Thyroid gland (tissue), 4 donors: ENCODE data around the gene ZBTB40. TPM values are rescaled to one million over a fixed set of nuclear protein-coding genes. Genes with fewer than 3 reads are reported as not detected.

Experiments used
- DNase-seq, 2 donors: peaks; one replicate each; pipeline ENCODE4 v3.0.0-alpha.2; 2019
- H3K27ac ChIP-seq, 3 donors: fragments of 200-600 bp; sonication (generic); 1 replicate in 2 of 3; 2 replicates in 1 of 3; pipeline ENCODE4 v1.5.1; 2016 to 2019; ENCODE audit warnings: mild to moderate bottlenecking in 1 of 3, moderate library complexity in 1 of 3
- H3K27me3 ChIP-seq: fragments of 200-600 bp; sonication (generic); one replicate; pipeline ENCODE4 v1.5.1; 2019
- H3K36me3 ChIP-seq, 2 donors: fragments of 200-600 bp; sonication (generic); one replicate each; pipeline ENCODE4 v1.5.1; 2016 to 2019
- H3K4me1 ChIP-seq, 2 donors: fragments of 200-600 bp; sonication (generic); one replicate each; pipeline ENCODE4 v1.5.1; 2017 to 2019
- H3K4me3 ChIP-seq, 3 donors: fragments of 200-600 bp; sonication (generic); replicated peaks in 1 of 3; 1 replicate in 2 of 3; 2 replicates in 1 of 3; pipeline ENCODE4 v1.5.1; 2016; ENCODE audit warnings: mild to moderate bottlenecking in 1 of 3
- H3K9me3 ChIP-seq: fragments of 200-600 bp; sonication (generic); one replicate; pipeline ENCODE4 v1.5.1; 2017
- POLR2A ChIP-seq, 2 donors: fragments of 450-650 bp; IDR thresholded peaks; one replicate each; pipeline ENCODE4 v1.6.1; 2017; ENCODE audit warnings: antibody characterized with exemption in 2 of 2, mild to moderate bottlenecking in 2 of 2, moderate library complexity in 1 of 2
- WGBS, 2 donors: methylation state at CpG; one replicate each; pipeline ENCODE4 v1.1.5; 2017; 5-methylcytosine and 5-hydroxymethylcytosine counted together
- intact Hi-C: fragments of 100-400 bp; cut with DNase I; formaldehyde crosslinking; loops from one replicate; pipeline ENCODE4 v1.15.1; 2023
- total RNA-seq, 4 donors: library from RNA; depleted of rRNA; stranded (reverse); fragments of >200 nt; gene quantifications; one replicate each; pipeline ENCODE4 v1.2.3, GENCODE V29; 2016
- TF ChIP-seq, protein P1 (sequence below), 6 experiments: fragments of 200-600 bp in 3 of 6; fragments of 450-650 bp in 3 of 6; sonication (generic) in 3 of 6; IDR thresholded peaks; one replicate each; pipeline ENCODE4 v1.5.1; 2016 to 2019; ENCODE audit warnings: antibody characterized with exemption in 6 of 6, mild to moderate bottlenecking in 2 of 6, inconsistent platforms in 1 of 6, moderate library complexity in 1 of 6

The ZBTB40 gene
- total RNA-seq, 4 donors from 2014 or later = 18.7 to 30.1 (median 23.8) TPM

DNA sequence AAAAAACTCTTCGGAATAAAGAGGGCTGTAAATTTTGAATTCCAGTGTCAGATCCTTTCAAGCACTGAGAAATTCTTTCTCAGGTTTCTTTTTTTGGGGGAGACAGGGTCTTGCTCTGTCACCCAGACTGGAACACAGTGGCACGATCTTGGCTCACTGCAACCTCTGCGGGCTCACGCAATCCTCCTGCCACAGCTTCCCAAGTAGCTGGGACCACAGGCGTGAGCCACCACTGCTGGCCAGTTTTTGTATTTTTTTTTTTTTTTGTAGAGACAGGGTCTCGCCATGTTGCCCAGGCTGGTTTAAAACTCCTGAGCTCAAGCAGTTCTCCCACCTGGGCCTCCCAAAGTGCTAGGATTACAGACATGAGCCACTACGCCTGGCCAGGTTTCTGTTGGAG, 76.8 kb downstream of the ZBTB40 start:
- H3K27ac ChIP-seq = no peak overlapping the region
- WGBS, 2 donors = 96% methylated on average over 7 of the region's 7 CpGs
- H3K4me1 ChIP-seq = peaks cover 0 to 30% of the 10 kb centered on the region in 2 donors
- H3K4me3 ChIP-seq = no peak overlapping the region
- no peak for DNase-seq
- H3K27me3 ChIP-seq = no peaks in the 10 kb centered on the region
- H3K9me3 ChIP-seq = no peaks in the 10 kb centered on the region
- H3K36me3 ChIP-seq = peaks cover 18 to 22% of the 10 kb centered on the region in 2 donors
- no peak for TF ChIP-seq POLR2A (IDR thresholded peaks at IDR 0.05)
- intact Hi-C loops = no loop called here

- H3K4me3 ChIP-seq = no peak overlapping the region
- intact Hi-C loops = no loop called here
- WGBS, 2 donors = 68 to 75% methylated on average over 12 of the region's 12 CpGs
- no peak for TF ChIP-seq POLR2A (IDR thresholded peaks at IDR 0.05)
- TF ChIP-seq, protein P1, sequence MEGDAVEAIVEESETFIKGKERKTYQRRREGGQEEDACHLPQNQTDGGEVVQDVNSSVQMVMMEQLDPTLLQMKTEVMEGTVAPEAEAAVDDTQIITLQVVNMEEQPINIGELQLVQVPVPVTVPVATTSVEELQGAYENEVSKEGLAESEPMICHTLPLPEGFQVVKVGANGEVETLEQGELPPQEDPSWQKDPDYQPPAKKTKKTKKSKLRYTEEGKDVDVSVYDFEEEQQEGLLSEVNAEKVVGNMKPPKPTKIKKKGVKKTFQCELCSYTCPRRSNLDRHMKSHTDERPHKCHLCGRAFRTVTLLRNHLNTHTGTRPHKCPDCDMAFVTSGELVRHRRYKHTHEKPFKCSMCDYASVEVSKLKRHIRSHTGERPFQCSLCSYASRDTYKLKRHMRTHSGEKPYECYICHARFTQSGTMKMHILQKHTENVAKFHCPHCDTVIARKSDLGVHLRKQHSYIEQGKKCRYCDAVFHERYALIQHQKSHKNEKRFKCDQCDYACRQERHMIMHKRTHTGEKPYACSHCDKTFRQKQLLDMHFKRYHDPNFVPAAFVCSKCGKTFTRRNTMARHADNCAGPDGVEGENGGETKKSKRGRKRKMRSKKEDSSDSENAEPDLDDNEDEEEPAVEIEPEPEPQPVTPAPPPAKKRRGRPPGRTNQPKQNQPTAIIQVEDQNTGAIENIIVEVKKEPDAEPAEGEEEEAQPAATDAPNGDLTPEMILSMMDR (IDR thresholded peaks at IDR 0.05) = no peak
- no peak overlapping the region for H3K27ac ChIP-seq
- H3K9me3 ChIP-seq = no peaks in the 10 kb centered on the region
- no peaks in the 10 kb centered on the region for H3K27me3 ChIP-seq
- H3K36me3 ChIP-seq = peaks cover 14 to 18% of the 10 kb centered on the region in 2 donors
- DNase-seq = no peak
- peaks cover 0 to 23% of the 10 kb centered on the region in 2 donors for H3K4me1 ChIP-seq
Measured at GRCh38 chr1:22529901-22530621, 78.4 kb downstream of the ZBTB40 start.

GRCh38 chr1:22530715-22531114, 79.1 kb downstream of the ZBTB40 start:
- Histone ChIP-seq H3K27me3 (no peaks in the 10 kb centered on the region), H3K27ac (no peak overlapping the region), H3K9me3 (no peaks in the 10 kb centered on the region), H3K36me3 (peaks cover 14 to 18% of the 10 kb centered on the region in 2 donors), H3K4me1 (peaks cover 0 to 17% of the 10 kb centered on the region in 2 donors), H3K4me3 (no peak overlapping the region)
- intact Hi-C loops = no loop called here
- WGBS, 2 donors = 75 to 91% methylated on average over 3 of the region's 3 CpGs
- no peak for DNase-seq
- TF ChIP-seq, protein P1 (IDR thresholded peaks at IDR 0.05) = no peak
- TF ChIP-seq POLR2A (IDR thresholded peaks at IDR 0.05) = no peak

GRCh38 chr1:22531251-22531650, 79.6 kb downstream of the ZBTB40 start:
- no peak for TF ChIP-seq POLR2A (IDR thresholded peaks at IDR 0.05)
- TF ChIP-seq, protein P1 (IDR thresholded peaks at IDR 0.05) = no peak
- Histone ChIP-seq H3K4me3 (no peak overlapping the region), H3K27ac (no peak overlapping the region), H3K27me3 (no peaks in the 10 kb centered on the region), H3K9me3 (no peaks in the 10 kb centered on the region), H3K36me3 (peaks cover 14 to 16% of the 10 kb centered on the region in 2 donors), H3K4me1 (peaks cover 0 to 15% of the 10 kb centered on the region in 2 donors)
- intact Hi-C loops = no loop called here
- WGBS, 2 donors = 35 to 57% methylated on average over 5 to 6 of the region's 6 CpGs
- DNase-seq = no peak

GRCh38 chr1:22533244-22533895, 81.7 kb downstream of the ZBTB40 start:
- TF ChIP-seq, protein P1 (IDR thresholded peaks at IDR 0.05) = no peak
- TF ChIP-seq POLR2A (IDR thresholded peaks at IDR 0.05) = no peak

More at GRCh38 chr1:22533244-22533895, 81.7 kb downstream of the ZBTB40 start:
- intact Hi-C loops = no loop called here
- 80 to 84% methylated on average over 11 of the region's 11 CpGs for WGBS, 2 donors
- no peaks in the 10 kb centered on the region for H3K36me3 ChIP-seq
- no peaks in the 10 kb centered on the region for H3K9me3 ChIP-seq
- H3K27ac ChIP-seq = no peak overlapping the region
- H3K4me3 ChIP-seq = no peak overlapping the region
- no peak for DNase-seq
- peaks cover 0 to 15% of the 10 kb centered on the region in 2 donors for H3K4me1 ChIP-seq
- H3K27me3 ChIP-seq = no peaks in the 10 kb centered on the region
